ENCODE measurements around the gene VTN.

- TF ChIP-seq POLR2AphosphoS5 (IDR thresholded peaks at IDR 0.05; ENCODE audit: insufficient read depth in 1 of 2, low read depth in 1 of 2) (no peak), CTCF (IDR thresholded peaks at IDR 0.05) (no peak)
These were observed 27.2 kb upstream of the VTN start for GRCh38 chr17:28397275-28397674.

Measured in vagina (tissue), 2 donors.